GM21390 (cell line): ENCODE measurements around the gene TTC36.

Experiments used
- ATAC-seq: cut with Tn5 transposase; IDR thresholded peaks from one replicate; pipeline ENCODE4 v1.9.1; 2021; ENCODE audit not compliant: unreplicated experiment

Gene TTC36

GRCh38 chr11:118531597-118532084, 4.4 kb downstream of the TTC36 start:
- ATAC-seq: no peak

GRCh38 chr11:118532091-118532490, 4.8 kb downstream of the TTC36 start:
- no peak for ATAC-seq

GRCh38 chr11:118532852-118533768, 5.8 kb downstream of the TTC36 start:
- ATAC-seq: no peak

GRCh38 chr11:118533769-118534729, 6.8 kb downstream of the TTC36 start:
- no peak for ATAC-seq

GRCh38 chr11:118535261-118535660, 8.0 kb downstream of the TTC36 start:
- ATAC-seq: no peak

- ATAC-seq: no peak
Measured at GRCh38 chr11:118536726-118537125, 9.5 kb downstream of the TTC36 start.

GRCh38 chr11:118537409-118537980, 10.2 kb downstream of the TTC36 start:
- no peak for ATAC-seq

GRCh38 chr11:118544010-118544646, 16.9 kb downstream of the TTC36 start:
- no peak for ATAC-seq

GRCh38 chr11:118544647-118545010, 17.4 kb downstream of the TTC36 start:
- ATAC-seq: no peak

- ATAC-seq: no peak
Measured at GRCh38 chr11:118545533-118545932, 18.3 kb downstream of the TTC36 start.

GRCh38 chr11:118547132-118547531, 19.9 kb downstream of the TTC36 start:
- no peak for ATAC-seq

GRCh38 chr11:118552341-118552740, 25.1 kb downstream of the TTC36 start:
- ATAC-seq: no peak

GRCh38 chr11:118560806-118561205, 33.5 kb downstream of the TTC36 start:
- no peak for ATAC-seq

- no peak for ATAC-seq
Measured at GRCh38 chr11:118565051-118565450, 37.8 kb downstream of the TTC36 start.

GRCh38 chr11:118569670-118570069, 42.4 kb downstream of the TTC36 start:
- no peak for ATAC-seq

- no peak for ATAC-seq
Measured at GRCh38 chr11:118570787-118571186, 43.5 kb downstream of the TTC36 start.

- ATAC-seq: peak; percentile 11
Measured at GRCh38 chr11:118571701-118572060, 44.4 kb downstream of the TTC36 start.

GRCh38 chr11:118572061-118572980, 45.0 kb downstream of the TTC36 start, which contains the start of gene ARCN1:
ARCN1 (plus strand) TSS chr11:118572409; CDS start chr11:118572548, 139 bp downstream.
- ATAC-seq: peak; percentile 61

- no peak for ATAC-seq
Measured at GRCh38 chr11:118572981-118573550, 45.8 kb downstream of the TTC36 start.
